GM23338 (cell line): ENCODE results near the gene CNNM2. TPM values are rescaled to one million over a fixed set of nuclear protein-coding genes. Genes with fewer than 3 reads are reported as not detected.

Experiments
- ATAC-seq: fragments of 200-7000 bp; cut with Tn5 transposase; 3 replicates; pipeline ENCODE4 v1.9.1; 2020
- DNase-seq: peaks from one replicate; pipeline ENCODE4 v3.0.0-alpha.2; 2015; ENCODE audit warnings: low spot score
- H2AFZ ChIP-seq: fragments of 200-600 bp; sonication (generic); 2 replicates; pipeline ENCODE4 v1.8.0; 2016; ENCODE audit warnings: antibody characterized with exemption, mild to moderate bottlenecking, moderate library complexity
- H3F3A ChIP-seq: fragments of 200-600 bp; sonication (generic); replicated peaks from 2 replicates; pipeline ENCODE4 v1.8.0; 2017; ENCODE audit warnings: antibody characterized with exemption, mixed run types, low read depth
- H3K27ac ChIP-seq: fragments of 200-600 bp; sonication (generic); 2 replicates; pipeline ENCODE4 v1.6.1; 2016; ENCODE audit warnings: low read depth
- H3K27me3 ChIP-seq: fragments of 200-600 bp; sonication (generic); 2 replicates; pipeline ENCODE4 v1.8.0; 2016; ENCODE audit warnings: mild to moderate bottlenecking, mixed run types, moderate library complexity; ENCODE audit not compliant: insufficient read depth
- H3K36me3 ChIP-seq: fragments of 200-600 bp; sonication (generic); 2 replicates; pipeline ENCODE4 v1.8.0; 2016; ENCODE audit warnings: mild to moderate bottlenecking; ENCODE audit not compliant: insufficient read depth
- H3K4me1 ChIP-seq: fragments of 200-600 bp; sonication (generic); 2 replicates; pipeline ENCODE4 v1.8.0; 2016; ENCODE audit warnings: mild to moderate bottlenecking, moderate library complexity; ENCODE audit not compliant: insufficient read depth
- H3K4me2 ChIP-seq: fragments of 200-600 bp; sonication (generic); 2 replicates; pipeline ENCODE4 v1.7.1; 2017; ENCODE audit warnings: mixed run types
- H3K4me3 ChIP-seq: fragments of 200-600 bp; sonication (generic); 2 replicates; pipeline ENCODE4 v1.6.1; 2016; ENCODE audit warnings: mixed run types
- H3K79me2 ChIP-seq: fragments of 200-600 bp; sonication (generic); replicated peaks from 2 replicates; pipeline ENCODE4 v1.8.0; 2017; ENCODE audit warnings: mild to moderate bottlenecking; ENCODE audit not compliant: insufficient read depth
- H3K9me2 ChIP-seq: fragments of 200-600 bp; sonication (generic); 2 replicates; pipeline ENCODE4 v1.8.0; 2017; ENCODE audit not compliant: insufficient read depth
- H4K20me1 ChIP-seq: fragments of 200-600 bp; sonication (generic); replicated peaks from 2 replicates; pipeline ENCODE4 v1.8.0; 2017; ENCODE audit warnings: mild to moderate bottlenecking; ENCODE audit not compliant: insufficient read depth
- H3K27ac Mint-ChIP-seq: 2 replicates; pipeline ENCODE4 v1.8.0; 2020; ENCODE audit warnings: inconsistent platforms, mild to moderate bottlenecking, moderate library complexity, mixed read lengths
- H3K27me3 Mint-ChIP-seq: 3 replicates; pipeline ENCODE4 v1.8.0; 2022; ENCODE audit warnings: low read depth, mild to moderate bottlenecking, moderate library complexity, mixed read lengths, inconsistent platforms; ENCODE audit not compliant: insufficient read depth, poor library complexity
- H3K36me3 Mint-ChIP-seq: 3 replicates; pipeline ENCODE4 v1.8.0; 2021; ENCODE audit warnings: low read depth, mild to moderate bottlenecking, inconsistent platforms, moderate library complexity, mixed read lengths
- H3K4me1 Mint-ChIP-seq: 3 replicates; pipeline ENCODE4 v1.8.0; 2020; ENCODE audit warnings: mild to moderate bottlenecking, inconsistent platforms, mixed read lengths
- H3K4me3 Mint-ChIP-seq: 3 replicates; pipeline ENCODE4 v1.8.0; 2021; ENCODE audit warnings: moderate library complexity, mild to moderate bottlenecking, inconsistent platforms, mixed read lengths
- H3K9me3 Mint-ChIP-seq: 3 replicates; pipeline ENCODE4 v1.8.0; 2020; ENCODE audit warnings: moderate library complexity, mild to moderate bottlenecking, inconsistent platforms, mixed read lengths
- CREB1 ChIP-seq: fragments of 250-450 bp; sonication (Bioruptor Pico); IDR thresholded peaks from 2 replicates; pipeline ENCODE4 v1.5.0; 2020; ENCODE audit warnings: low read depth, mild to moderate bottlenecking, moderate library complexity
- EZH2 ChIP-seq: fragments of 200-600 bp; sonication (generic); IDR thresholded peaks from one replicate; pipeline ENCODE4 v1.8.0; 2017; ENCODE audit warnings: antibody characterized with exemption, mild to moderate bottlenecking, low read depth; ENCODE audit not compliant: unreplicated experiment
- EZH2phosphoT487 ChIP-seq: fragments of 200-600 bp; sonication (generic); IDR thresholded peaks from one replicate; pipeline ENCODE4 v1.8.1; 2018; ENCODE audit warnings: antibody characterized with exemption; ENCODE audit not compliant: unreplicated experiment
- JUNB ChIP-seq: IDR thresholded peaks from one replicate; pipeline ENCODE4 v1.6.1; 2016; ENCODE audit warnings: antibody characterized with exemption; ENCODE audit not compliant: unreplicated experiment
- NANOG ChIP-seq: IDR thresholded peaks from 2 replicates; pipeline ENCODE4 v1.6.1; 2016; ENCODE audit warnings: antibody characterized with exemption, borderline replicate concordance
- POLR2AphosphoS5 ChIP-seq: IDR thresholded peaks from 2 replicates; pipeline ENCODE4 v1.6.1; 2016; ENCODE audit warnings: antibody characterized with exemption, low read depth
- STAT1 ChIP-seq: IDR thresholded peaks from one replicate; pipeline ENCODE4 v1.6.1; 2016; ENCODE audit warnings: antibody characterized with exemption; ENCODE audit not compliant: unreplicated experiment
- ZNF114 ChIP-seq: fragments of 250-450 bp; sonication (Bioruptor Pico); IDR thresholded peaks from 2 replicates; pipeline ENCODE4 v1.5.0; 2020; ENCODE audit warnings: mild to moderate bottlenecking, moderate library complexity
- ZNF331 ChIP-seq: fragments of 250-450 bp; sonication (Bioruptor Pico); IDR thresholded peaks from 2 replicates; pipeline ENCODE4 v1.5.0; 2020; ENCODE audit warnings: low read depth, mild to moderate bottlenecking, moderate library complexity
- polyA plus RNA-seq: library from polyadenylated mRNA; unstranded; fragments of >200 nt; fragmentation: Nextera tagmentation; extraction: Ambion mirVana; gene quantifications from 2 replicates; pipeline ENCODE4 v1.2.1, GENCODE V29; 2016
- total RNA-seq: library from RNA; depleted of rRNA; stranded (reverse); fragments of >200 nt; shearing (Covaris generic); gene quantifications from 2 replicates; pipeline ENCODE4 v1.2.3, GENCODE V29; 2014
- TF ChIP-seq, protein P1 (sequence below): fragments of 250-450 bp; sonication (Bioruptor Pico); IDR thresholded peaks from 2 replicates; pipeline ENCODE4 v1.5.0; 2020; ENCODE audit warnings: mild to moderate bottlenecking, moderate library complexity
- TF ChIP-seq, protein P2 (sequence below): IDR thresholded peaks from 2 replicates; pipeline ENCODE4 v1.6.1; 2016; ENCODE audit warnings: antibody characterized with exemption
- TF ChIP-seq, protein P3 (sequence below), 2 experiments: fragments of 200-600 bp in 1 of 2; sonication (generic) in 1 of 2; conservative IDR thresholded peaks; 2 replicates each; pipeline versions ENCODE4 v1.5.1 to v1.6.1; 2016 to 2017; ENCODE audit warnings: antibody characterized with exemption in 2 of 2, low read depth in 2 of 2, mild to moderate bottlenecking in 2 of 2, moderate library complexity in 1 of 2
- TF ChIP-seq, protein P4 (sequence below): IDR thresholded peaks from one replicate; pipeline ENCODE4 v1.6.1; 2018; ENCODE audit warnings: antibody characterized with exemption; ENCODE audit not compliant: unreplicated experiment

The CNNM2 gene
- total and polyA plus RNA-seq, 2 experiments from 2014 or later: 4.5 to 31.3 TPM

DNA sequence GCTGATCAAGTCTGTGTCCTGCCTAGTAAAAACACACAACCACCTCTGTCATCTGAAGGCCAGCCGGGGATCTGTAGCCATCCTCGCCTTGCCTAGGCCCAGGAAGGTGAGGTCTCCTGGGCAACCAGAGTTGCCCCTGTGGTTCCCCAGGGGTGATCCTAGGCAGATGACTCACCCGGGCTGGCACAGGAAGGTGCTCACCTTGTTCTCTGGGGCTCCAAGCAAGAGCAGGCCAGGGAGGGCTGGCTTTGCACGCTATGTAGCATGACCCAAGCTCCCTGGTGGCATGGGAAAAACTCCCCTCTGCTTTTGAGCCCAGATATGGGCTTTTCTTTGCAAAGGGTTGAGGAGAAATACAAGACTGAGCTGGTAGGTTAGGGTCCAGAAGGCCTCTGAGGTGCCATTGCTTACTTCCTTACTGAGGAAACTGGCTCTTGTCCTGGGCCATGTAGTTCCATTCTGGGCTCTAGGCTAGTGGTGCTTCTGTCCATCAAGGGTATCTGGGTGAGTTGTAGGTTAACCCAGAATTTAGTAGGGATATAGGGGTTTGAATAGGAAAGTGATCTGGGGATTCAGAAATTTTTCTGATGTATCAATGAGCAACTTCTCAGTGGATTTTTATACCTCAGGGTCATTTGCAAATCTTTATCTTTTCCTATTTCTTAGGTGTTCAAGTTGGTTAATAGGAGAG is 162.9 kb downstream of the CNNM2 start:
- Histone ChIP-seq H3K4me1 (no peaks in the 10 kb centered on the region), H3K36me3 (no peaks in the 10 kb centered on the region)
- ATAC-seq: no peak

More for the DNA sequence above, 162.9 kb downstream of the CNNM2 start:
- DNase-seq: no peak
- Histone ChIP-seq H3F3A (peaks cover 3% of the 10 kb centered on the region; the same call in 1 of the 2 replicates), H3K79me2 (no peaks in the 10 kb centered on the region), H3K27me3 (no peaks in the 10 kb centered on the region), H3K27ac (no peak overlapping the region), H3K9me2 (no peaks in the 10 kb centered on the region), H3K4me2 (no peak overlapping the region), H3K4me3 (no peak overlapping the region), H2AFZ (no peak overlapping the region), H4K20me1 (no peaks in the 10 kb centered on the region)
- Mint-ChIP-seq H3K36me3 (peaks cover 17% of the 10 kb centered on the region), H3K4me1 (peaks cover 7% of the 10 kb centered on the region; the same call in 2 of the 3 replicates), H3K9me3 (no peaks in the 10 kb centered on the region), H3K27me3 (no peaks in the 10 kb centered on the region), H3K4me3 (no peak overlapping the region), H3K27ac (no peak overlapping the region)
- TF ChIP-seq, protein P1, sequence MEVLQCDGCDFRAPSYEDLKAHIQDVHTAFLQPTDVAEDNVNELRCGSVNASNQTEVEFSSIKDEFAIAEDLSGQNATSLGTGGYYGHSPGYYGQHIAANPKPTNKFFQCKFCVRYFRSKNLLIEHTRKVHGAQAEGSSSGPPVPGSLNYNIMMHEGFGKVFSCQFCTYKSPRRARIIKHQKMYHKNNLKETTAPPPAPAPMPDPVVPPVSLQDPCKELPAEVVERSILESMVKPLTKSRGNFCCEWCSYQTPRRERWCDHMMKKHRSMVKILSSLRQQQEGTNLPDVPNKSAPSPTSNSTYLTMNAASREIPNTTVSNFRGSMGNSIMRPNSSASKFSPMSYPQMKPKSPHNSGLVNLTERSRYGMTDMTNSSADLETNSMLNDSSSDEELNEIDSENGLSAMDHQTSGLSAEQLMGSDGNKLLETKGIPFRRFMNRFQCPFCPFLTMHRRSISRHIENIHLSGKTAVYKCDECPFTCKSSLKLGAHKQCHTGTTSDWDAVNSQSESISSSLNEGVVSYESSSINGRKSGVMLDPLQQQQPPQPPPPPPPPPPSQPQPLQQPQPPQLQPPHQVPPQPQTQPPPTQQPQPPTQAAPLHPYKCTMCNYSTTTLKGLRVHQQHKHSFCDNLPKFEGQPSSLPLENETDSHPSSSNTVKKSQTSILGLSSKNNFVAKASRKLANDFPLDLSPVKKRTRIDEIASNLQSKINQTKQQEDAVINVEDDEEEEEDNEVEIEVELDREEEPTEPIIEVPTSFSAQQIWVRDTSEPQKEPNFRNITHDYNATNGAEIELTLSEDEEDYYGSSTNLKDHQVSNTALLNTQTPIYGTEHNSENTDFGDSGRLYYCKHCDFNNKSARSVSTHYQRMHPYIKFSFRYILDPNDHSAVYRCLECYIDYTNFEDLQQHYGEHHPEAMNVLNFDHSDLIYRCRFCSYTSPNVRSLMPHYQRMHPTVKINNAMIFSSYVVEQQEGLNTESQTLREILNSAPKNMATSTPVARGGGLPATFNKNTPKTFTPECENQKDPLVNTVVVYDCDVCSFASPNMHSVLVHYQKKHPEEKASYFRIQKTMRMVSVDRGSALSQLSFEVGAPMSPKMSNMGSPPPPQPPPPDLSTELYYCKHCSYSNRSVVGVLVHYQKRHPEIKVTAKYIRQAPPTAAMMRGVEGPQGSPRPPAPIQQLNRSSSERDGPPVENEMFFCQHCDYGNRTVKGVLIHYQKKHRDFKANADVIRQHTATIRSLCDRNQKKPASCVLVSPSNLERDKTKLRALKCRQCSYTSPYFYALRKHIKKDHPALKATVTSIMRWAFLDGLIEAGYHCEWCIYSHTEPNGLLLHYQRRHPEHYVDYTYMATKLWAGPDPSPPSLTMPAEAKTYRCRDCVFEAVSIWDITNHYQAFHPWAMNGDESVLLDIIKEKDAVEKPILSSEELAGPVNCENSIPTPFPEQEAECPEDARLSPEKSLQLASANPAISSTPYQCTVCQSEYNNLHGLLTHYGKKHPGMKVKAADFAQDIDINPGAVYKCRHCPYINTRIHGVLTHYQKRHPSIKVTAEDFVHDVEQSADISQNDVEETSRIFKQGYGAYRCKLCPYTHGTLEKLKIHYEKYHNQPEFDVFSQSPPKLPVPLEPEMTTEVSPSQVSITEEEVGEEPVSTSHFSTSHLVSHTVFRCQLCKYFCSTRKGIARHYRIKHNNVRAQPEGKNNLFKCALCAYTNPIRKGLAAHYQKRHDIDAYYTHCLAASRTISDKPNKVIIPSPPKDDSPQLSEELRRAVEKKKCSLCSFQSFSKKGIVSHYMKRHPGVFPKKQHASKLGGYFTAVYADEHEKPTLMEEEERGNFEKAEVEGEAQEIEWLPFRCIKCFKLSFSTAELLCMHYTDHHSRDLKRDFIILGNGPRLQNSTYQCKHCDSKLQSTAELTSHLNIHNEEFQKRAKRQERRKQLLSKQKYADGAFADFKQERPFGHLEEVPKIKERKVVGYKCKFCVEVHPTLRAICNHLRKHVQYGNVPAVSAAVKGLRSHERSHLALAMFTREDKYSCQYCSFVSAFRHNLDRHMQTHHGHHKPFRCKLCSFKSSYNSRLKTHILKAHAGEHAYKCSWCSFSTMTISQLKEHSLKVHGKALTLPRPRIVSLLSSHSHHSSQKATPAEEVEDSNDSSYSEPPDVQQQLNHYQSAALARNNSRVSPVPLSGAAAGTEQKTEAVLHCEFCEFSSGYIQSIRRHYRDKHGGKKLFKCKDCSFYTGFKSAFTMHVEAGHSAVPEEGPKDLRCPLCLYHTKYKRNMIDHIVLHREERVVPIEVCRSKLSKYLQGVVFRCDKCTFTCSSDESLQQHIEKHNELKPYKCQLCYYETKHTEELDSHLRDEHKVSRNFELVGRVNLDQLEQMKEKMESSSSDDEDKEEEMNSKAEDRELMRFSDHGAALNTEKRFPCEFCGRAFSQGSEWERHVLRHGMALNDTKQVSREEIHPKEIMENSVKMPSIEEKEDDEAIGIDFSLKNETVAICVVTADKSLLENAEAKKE (CRISPR knock-in tag): no peak
- no peak for TF ChIP-seq NANOG
- no peak for TF ChIP-seq POLR2AphosphoS5
- no peak for TF ChIP-seq ZNF331 (CRISPR knock-in tag)
- TF ChIP-seq EZH2: no peak
- TF ChIP-seq, protein P2, sequence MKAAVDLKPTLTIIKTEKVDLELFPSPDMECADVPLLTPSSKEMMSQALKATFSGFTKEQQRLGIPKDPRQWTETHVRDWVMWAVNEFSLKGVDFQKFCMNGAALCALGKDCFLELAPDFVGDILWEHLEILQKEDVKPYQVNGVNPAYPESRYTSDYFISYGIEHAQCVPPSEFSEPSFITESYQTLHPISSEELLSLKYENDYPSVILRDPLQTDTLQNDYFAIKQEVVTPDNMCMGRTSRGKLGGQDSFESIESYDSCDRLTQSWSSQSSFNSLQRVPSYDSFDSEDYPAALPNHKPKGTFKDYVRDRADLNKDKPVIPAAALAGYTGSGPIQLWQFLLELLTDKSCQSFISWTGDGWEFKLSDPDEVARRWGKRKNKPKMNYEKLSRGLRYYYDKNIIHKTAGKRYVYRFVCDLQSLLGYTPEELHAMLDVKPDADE: no peak
- TF ChIP-seq JUNB: no peak
- TF ChIP-seq, protein P3, sequence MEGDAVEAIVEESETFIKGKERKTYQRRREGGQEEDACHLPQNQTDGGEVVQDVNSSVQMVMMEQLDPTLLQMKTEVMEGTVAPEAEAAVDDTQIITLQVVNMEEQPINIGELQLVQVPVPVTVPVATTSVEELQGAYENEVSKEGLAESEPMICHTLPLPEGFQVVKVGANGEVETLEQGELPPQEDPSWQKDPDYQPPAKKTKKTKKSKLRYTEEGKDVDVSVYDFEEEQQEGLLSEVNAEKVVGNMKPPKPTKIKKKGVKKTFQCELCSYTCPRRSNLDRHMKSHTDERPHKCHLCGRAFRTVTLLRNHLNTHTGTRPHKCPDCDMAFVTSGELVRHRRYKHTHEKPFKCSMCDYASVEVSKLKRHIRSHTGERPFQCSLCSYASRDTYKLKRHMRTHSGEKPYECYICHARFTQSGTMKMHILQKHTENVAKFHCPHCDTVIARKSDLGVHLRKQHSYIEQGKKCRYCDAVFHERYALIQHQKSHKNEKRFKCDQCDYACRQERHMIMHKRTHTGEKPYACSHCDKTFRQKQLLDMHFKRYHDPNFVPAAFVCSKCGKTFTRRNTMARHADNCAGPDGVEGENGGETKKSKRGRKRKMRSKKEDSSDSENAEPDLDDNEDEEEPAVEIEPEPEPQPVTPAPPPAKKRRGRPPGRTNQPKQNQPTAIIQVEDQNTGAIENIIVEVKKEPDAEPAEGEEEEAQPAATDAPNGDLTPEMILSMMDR (conservative IDR thresholded peaks at IDR 0.05; ENCODE audit: low read depth in 2 of 2): no peak
- no peak for TF ChIP-seq ZNF114 (CRISPR knock-in tag)
- TF ChIP-seq STAT1: no peak
- TF ChIP-seq CREB1 (CRISPR knock-in tag): no peak
- TF ChIP-seq, protein P4, sequence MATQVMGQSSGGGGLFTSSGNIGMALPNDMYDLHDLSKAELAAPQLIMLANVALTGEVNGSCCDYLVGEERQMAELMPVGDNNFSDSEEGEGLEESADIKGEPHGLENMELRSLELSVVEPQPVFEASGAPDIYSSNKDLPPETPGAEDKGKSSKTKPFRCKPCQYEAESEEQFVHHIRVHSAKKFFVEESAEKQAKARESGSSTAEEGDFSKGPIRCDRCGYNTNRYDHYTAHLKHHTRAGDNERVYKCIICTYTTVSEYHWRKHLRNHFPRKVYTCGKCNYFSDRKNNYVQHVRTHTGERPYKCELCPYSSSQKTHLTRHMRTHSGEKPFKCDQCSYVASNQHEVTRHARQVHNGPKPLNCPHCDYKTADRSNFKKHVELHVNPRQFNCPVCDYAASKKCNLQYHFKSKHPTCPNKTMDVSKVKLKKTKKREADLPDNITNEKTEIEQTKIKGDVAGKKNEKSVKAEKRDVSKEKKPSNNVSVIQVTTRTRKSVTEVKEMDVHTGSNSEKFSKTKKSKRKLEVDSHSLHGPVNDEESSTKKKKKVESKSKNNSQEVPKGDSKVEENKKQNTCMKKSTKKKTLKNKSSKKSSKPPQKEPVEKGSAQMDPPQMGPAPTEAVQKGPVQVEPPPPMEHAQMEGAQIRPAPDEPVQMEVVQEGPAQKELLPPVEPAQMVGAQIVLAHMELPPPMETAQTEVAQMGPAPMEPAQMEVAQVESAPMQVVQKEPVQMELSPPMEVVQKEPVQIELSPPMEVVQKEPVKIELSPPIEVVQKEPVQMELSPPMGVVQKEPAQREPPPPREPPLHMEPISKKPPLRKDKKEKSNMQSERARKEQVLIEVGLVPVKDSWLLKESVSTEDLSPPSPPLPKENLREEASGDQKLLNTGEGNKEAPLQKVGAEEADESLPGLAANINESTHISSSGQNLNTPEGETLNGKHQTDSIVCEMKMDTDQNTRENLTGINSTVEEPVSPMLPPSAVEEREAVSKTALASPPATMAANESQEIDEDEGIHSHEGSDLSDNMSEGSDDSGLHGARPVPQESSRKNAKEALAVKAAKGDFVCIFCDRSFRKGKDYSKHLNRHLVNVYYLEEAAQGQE: no peak
- TF ChIP-seq EZH2phosphoT487: no peak
